Tibial nerve (tissue), 4 donors: ENCODE measurements around the gene NOXRED1.
A peak's percentile ranks its signal among the peaks of the same experiment; 100 is the strongest.

ENCODE experiments used
- CTCF ChIP-seq, 5 experiments: fragments of 200-600 bp in 3 of 5; fragments of 450-650 bp in 2 of 5; sonication (generic) in 3 of 5; IDR thresholded peaks; one replicate each; pipeline ENCODE4 v1.5.1; 2016 to 2019; ENCODE audit warnings: antibody characterized with exemption in 5 of 5, mild to moderate bottlenecking in 3 of 5, moderate library complexity in 2 of 5
- EP300 ChIP-seq, 2 donors: sonication (generic); formaldehyde crosslinking; IDR thresholded peaks; one replicate each; pipeline ENCODE4 v1.6.1; 2017; ENCODE audit warnings: antibody characterized with exemption in 2 of 2, mild to moderate bottlenecking in 1 of 2
- POLR2A ChIP-seq, 2 donors: fragments of 450-650 bp; IDR thresholded peaks; one replicate each; pipeline ENCODE4 v1.6.1; 2017; ENCODE audit warnings: antibody characterized with exemption in 2 of 2, mild to moderate bottlenecking in 2 of 2, moderate library complexity in 2 of 2

GRCh38 chr14:77459072-77459723 is 35.9 kb upstream of the NOXRED1 start:
- no peak for TF ChIP-seq POLR2A (IDR thresholded peaks at IDR 0.05)
- TF ChIP-seq CTCF (IDR thresholded peaks at IDR 0.05), result peak; percentile 33 to 43 (median 39)
- TF ChIP-seq EP300 (IDR thresholded peaks at IDR 0.05), result no peak
